Sigmoid colon (tissue), 4 donors: ENCODE measurements around the gene HSPA13.

Source experiments
- EP300 ChIP-seq, 4 donors: sonication (generic); formaldehyde crosslinking; IDR thresholded peaks; one replicate each; pipeline ENCODE4 v1.6.1; 2017; ENCODE audit warnings: antibody characterized with exemption in 4 of 4
- POLR2A ChIP-seq, 2 donors: fragments of 450-650 bp; IDR thresholded peaks; one replicate each; pipeline ENCODE4 v1.6.1; 2016; ENCODE audit warnings: antibody characterized with exemption in 2 of 2, mild to moderate bottlenecking in 2 of 2, moderate library complexity in 2 of 2
- POLR2AphosphoS5 ChIP-seq, 4 donors: sonication (generic); formaldehyde crosslinking; IDR thresholded peaks; one replicate each; pipeline ENCODE4 v1.6.1; 2017; ENCODE audit warnings: antibody characterized with exemption in 4 of 4
- TF ChIP-seq, protein P1 (sequence below), 4 experiments: fragments of 450-650 bp in 3 of 4; fragments of 200-600 bp in 1 of 4; IDR thresholded peaks; one replicate each; pipeline ENCODE4 v1.5.1; 2016 to 2019; ENCODE audit warnings: antibody characterized with exemption in 4 of 4, mild to moderate bottlenecking in 3 of 4, moderate library complexity in 2 of 4

- TF ChIP-seq, protein P1, sequence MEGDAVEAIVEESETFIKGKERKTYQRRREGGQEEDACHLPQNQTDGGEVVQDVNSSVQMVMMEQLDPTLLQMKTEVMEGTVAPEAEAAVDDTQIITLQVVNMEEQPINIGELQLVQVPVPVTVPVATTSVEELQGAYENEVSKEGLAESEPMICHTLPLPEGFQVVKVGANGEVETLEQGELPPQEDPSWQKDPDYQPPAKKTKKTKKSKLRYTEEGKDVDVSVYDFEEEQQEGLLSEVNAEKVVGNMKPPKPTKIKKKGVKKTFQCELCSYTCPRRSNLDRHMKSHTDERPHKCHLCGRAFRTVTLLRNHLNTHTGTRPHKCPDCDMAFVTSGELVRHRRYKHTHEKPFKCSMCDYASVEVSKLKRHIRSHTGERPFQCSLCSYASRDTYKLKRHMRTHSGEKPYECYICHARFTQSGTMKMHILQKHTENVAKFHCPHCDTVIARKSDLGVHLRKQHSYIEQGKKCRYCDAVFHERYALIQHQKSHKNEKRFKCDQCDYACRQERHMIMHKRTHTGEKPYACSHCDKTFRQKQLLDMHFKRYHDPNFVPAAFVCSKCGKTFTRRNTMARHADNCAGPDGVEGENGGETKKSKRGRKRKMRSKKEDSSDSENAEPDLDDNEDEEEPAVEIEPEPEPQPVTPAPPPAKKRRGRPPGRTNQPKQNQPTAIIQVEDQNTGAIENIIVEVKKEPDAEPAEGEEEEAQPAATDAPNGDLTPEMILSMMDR (IDR thresholded peaks at IDR 0.05): no peak
- TF ChIP-seq POLR2AphosphoS5 (IDR thresholded peaks at IDR 0.05) (no peak), POLR2A (IDR thresholded peaks at IDR 0.05) (no peak), EP300 (IDR thresholded peaks at IDR 0.05) (no peak)
Measured at GRCh38 chr21:14405225-14405624, 22.3 kb upstream of the HSPA13 start.
